ENCODE results near the gene LYPLAL1.

The LYPLAL1 gene

DNA sequence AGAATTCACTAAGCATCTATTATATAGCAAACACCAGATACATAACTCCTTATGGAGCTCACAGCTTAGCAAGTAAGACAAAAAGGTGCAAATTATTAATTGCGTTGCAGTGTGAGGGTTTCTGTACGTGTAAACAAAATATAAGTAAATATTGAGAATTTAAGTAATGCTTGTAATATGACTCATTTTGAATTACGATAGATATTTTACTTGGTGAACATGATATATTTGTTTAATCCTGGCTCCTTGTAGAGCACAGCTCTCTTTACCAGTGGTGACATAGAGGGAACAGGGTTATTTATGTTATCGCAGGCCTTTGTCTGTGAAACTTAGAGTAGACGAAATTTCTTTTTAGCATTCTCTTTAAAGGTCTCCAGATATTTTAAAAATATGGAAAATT lies 36.4 kb downstream of the LYPLAL1 start:
- DNase-seq (ENCODE audit: low spot score): no peak
- TF ChIP-seq, protein P1, sequence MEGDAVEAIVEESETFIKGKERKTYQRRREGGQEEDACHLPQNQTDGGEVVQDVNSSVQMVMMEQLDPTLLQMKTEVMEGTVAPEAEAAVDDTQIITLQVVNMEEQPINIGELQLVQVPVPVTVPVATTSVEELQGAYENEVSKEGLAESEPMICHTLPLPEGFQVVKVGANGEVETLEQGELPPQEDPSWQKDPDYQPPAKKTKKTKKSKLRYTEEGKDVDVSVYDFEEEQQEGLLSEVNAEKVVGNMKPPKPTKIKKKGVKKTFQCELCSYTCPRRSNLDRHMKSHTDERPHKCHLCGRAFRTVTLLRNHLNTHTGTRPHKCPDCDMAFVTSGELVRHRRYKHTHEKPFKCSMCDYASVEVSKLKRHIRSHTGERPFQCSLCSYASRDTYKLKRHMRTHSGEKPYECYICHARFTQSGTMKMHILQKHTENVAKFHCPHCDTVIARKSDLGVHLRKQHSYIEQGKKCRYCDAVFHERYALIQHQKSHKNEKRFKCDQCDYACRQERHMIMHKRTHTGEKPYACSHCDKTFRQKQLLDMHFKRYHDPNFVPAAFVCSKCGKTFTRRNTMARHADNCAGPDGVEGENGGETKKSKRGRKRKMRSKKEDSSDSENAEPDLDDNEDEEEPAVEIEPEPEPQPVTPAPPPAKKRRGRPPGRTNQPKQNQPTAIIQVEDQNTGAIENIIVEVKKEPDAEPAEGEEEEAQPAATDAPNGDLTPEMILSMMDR (IDR thresholded peaks at IDR 0.05; ENCODE audit: borderline replicate concordance, control extremely low read depth, extremely low read depth, insufficient read depth, missing control alignments): no peak
- in situ Hi-C loops (cut with MboI; ENCODE audit: low sequenced_read_pairs, unreplicated experiment): loop anchor here (10.0 kb wide), 1 partner anchor 355 kb away; no protein-coding TSS in a partner anchor

DNA sequence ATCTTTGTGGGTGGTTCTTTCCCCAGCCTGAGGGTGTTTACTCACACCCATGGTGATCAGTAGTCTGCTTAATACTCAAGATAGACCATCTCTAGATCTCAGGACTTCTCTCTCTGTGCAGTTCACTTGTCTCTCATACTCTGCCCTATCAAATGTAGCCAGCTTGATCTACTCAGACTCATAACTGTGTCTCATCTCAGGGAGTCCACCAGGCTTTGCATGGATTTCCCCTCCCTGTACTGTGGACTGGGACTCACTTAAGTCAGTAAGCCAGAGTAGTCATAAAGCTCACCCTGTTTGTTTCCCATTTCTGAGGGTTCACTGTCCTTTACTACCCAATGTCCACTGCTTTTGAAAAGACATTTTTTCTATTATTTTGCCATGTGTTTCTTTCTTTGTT lies 41.8 kb downstream of the LYPLAL1 start:
- TF ChIP-seq, protein P1 (IDR thresholded peaks at IDR 0.05; ENCODE audit: borderline replicate concordance, control extremely low read depth, extremely low read depth, insufficient read depth, missing control alignments): no peak
- no peak for DNase-seq (ENCODE audit: low spot score)
- in situ Hi-C loops (cut with MboI; ENCODE audit: low sequenced_read_pairs, unreplicated experiment): loop anchor here (10.0 kb wide), 1 partner anchor 349 kb away; no protein-coding TSS in a partner anchor

DNA sequence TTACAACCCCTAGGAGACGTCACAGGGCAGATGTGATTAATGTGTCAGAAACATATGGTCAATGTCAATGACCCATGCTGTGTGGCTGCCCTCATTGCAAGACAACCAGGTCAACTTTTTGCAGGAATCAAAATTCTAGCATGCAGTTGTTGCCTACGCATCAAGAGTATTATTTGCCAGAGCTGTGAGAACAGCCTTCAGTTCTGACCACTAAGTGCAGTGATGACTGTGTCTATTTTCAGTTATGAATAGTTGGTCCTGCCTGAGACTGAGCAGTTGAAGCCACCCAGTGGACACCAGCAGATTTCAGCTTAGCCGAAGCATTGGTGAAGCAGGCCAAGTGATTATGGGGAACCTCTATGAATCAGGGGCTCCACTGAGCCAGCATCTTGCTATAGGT lies 47.3 kb downstream of the LYPLAL1 start:
- TF ChIP-seq, protein P1 (IDR thresholded peaks at IDR 0.05; ENCODE audit: borderline replicate concordance, control extremely low read depth, extremely low read depth, insufficient read depth, missing control alignments): peak; percentile 30
- DNase-seq (ENCODE audit: low spot score): peak; percentile 21
- in situ Hi-C loops (cut with MboI; ENCODE audit: low sequenced_read_pairs, unreplicated experiment): no loop called here

DNA sequence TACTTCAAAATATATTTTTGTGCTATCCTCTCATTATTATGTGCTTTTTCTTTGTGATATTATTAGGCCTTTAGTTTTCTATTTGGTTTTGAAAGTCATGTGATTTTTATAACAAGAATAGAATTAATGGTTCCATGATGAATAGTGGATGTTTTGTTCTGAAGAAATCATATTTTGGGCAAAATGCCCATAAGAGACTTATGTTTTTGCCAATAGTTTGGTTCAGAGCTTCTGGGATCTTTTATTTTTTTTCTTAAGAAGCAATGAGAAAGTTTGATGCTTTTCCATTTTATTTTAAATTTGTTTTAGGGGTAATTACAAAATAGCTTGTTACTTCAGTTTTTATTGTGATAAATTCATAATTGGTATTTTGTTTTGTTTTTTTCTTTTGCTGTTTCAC lies 49.8 kb downstream of the LYPLAL1 start:
- in situ Hi-C loops (cut with MboI; ENCODE audit: low sequenced_read_pairs, unreplicated experiment): no loop called here
- TF ChIP-seq, protein P1 (IDR thresholded peaks at IDR 0.05; ENCODE audit: borderline replicate concordance, control extremely low read depth, extremely low read depth, insufficient read depth, missing control alignments): no peak
- no peak for DNase-seq (ENCODE audit: low spot score)

DNA sequence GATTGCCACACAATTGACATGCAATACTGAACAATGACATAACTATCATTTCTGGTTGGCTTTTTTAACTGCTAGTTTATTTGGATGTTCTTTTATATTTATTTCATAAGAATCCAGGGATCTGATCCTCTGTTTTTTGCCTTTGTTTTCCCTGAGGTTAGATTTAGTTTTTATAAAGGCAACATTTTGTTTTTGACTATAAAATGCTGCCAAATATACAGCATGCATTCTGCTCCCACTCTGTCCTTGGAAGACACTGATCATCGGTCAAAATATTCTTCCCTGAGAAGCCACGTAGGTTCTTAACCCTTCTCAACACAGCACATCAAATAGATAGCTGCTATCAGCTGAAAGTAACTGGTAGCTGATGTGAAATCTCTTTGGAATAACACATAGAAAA lies 52.5 kb downstream of the LYPLAL1 start:
- in situ Hi-C loops (cut with MboI; ENCODE audit: low sequenced_read_pairs, unreplicated experiment): no loop called here
- TF ChIP-seq, protein P1 (IDR thresholded peaks at IDR 0.05; ENCODE audit: borderline replicate concordance, control extremely low read depth, extremely low read depth, insufficient read depth, missing control alignments): no peak
- no peak for DNase-seq (ENCODE audit: low spot score)

DNA sequence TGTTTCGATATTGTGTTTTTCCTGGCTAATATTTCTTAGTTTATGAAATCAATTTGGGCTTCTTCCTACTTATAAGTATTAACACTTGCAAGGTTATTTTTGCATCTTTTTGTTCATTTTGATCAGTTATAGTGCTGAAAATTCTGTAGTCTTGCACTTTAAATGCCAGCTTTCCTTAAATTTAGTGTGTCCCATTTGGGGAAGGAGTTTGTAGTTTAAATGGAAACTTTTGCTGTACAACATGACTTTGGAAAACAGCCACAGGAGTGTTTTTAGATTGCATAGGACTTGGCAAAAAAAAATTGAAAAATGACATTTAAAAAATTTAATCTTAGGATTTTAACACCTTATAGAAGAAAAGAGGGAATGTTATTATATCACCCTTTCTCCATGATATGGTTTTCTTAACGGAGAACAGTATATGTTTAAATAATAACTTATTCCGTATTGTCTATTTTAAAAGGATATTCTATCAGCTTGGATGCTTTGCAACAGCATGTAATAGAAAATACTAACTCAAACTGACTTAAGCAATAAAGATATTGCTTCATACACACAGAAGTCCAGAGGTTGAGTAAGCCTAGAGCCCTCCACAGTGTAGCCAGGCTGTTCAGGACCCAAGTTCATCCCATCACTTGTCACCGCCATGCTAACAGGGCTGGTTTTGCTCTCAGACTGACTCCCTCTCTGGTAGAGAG lies 53.8 kb downstream of the LYPLAL1 start:
- TF ChIP-seq, protein P1 (IDR thresholded peaks at IDR 0.05; ENCODE audit: borderline replicate concordance, control extremely low read depth, extremely low read depth, insufficient read depth, missing control alignments): no peak
- DNase-seq (ENCODE audit: low spot score): no peak
- in situ Hi-C loops (cut with MboI; ENCODE audit: low sequenced_read_pairs, unreplicated experiment): no loop called here
